ENCODE measurements around the gene PKN3. TPM values are rescaled to one million over a fixed set of nuclear protein-coding genes. Genes with fewer than 3 reads are reported as not detected.
A peak's percentile ranks its signal among the peaks of the same experiment; 100 is the strongest.

PKN3 gene
- total RNA-seq, 2 donors from 2014 or later: 26.0 to 27.2 TPM

GRCh38 chr9:128706671-128707381 is 4.5 kb downstream of the PKN3 start:
- peak; percentile 83 for DNase-seq
- Mint-ChIP-seq H3K4me1 (peaks cover 3% of the 10 kb centered on the region), H3K36me3 (ENCODE audit: low read depth) (peaks cover 13% of the 10 kb centered on the region), H3K9me3 (no peaks in the 10 kb centered on the region), H3K4me3 (no peak overlapping the region), H3K27ac (no peak overlapping the region), H3K27me3 (ENCODE audit: insufficient read depth) (no peaks in the 10 kb centered on the region)
- no peak for TF ChIP-seq CTCF (conservative IDR thresholded peaks at IDR 0.05)
- H3K9ac ChIP-seq (ENCODE audit: extremely low read depth, low read length, poor library complexity, severe bottlenecking): no peak overlapping the region
- peaks cover 4% of the 10 kb centered on the region for H3K4me1 ChIP-seq (ENCODE audit: control insufficient read depth, insufficient read depth, low read length)
- WGBS, 2 experiments (ENCODE audit: insufficient coverage in 1 of 2, insufficient read length in 1 of 2): 88 to 98% methylated on average over 17 to 23 of the region's 23 CpGs
- no peaks in the 10 kb centered on the region for H3K9me3 ChIP-seq (ENCODE audit: control insufficient read depth, low read length)
- H3K36me3 ChIP-seq (ENCODE audit: control insufficient read depth, insufficient read depth, low read length): peaks cover 10% of the 10 kb centered on the region
- H3K27ac ChIP-seq (ENCODE audit: low read depth, low read length): no peak overlapping the region
- H3K4me3 ChIP-seq (ENCODE audit: low read length): no peak overlapping the region
- no peaks in the 10 kb centered on the region for H3K27me3 ChIP-seq (ENCODE audit: control insufficient read depth, insufficient read depth, low read length, poor library complexity, severe bottlenecking)

GRCh38 chr9:128707446-128707845 is 5.1 kb downstream of the PKN3 start:
- H3K36me3 ChIP-seq (ENCODE audit: control insufficient read depth, insufficient read depth, low read length): peaks cover 13% of the 10 kb centered on the region
- H3K9ac ChIP-seq (ENCODE audit: extremely low read depth, low read length, poor library complexity, severe bottlenecking): no peak overlapping the region
- Mint-ChIP-seq H3K27me3 (ENCODE audit: insufficient read depth) (no peaks in the 10 kb centered on the region), H3K4me1 (peaks cover 3% of the 10 kb centered on the region), H3K36me3 (ENCODE audit: low read depth) (peaks cover 19% of the 10 kb centered on the region), H3K27ac (no peak overlapping the region), H3K9me3 (no peaks in the 10 kb centered on the region), H3K4me3 (no peak overlapping the region)
- no peak overlapping the region for H3K4me3 ChIP-seq (ENCODE audit: low read length)
- peaks cover 4% of the 10 kb centered on the region for H3K4me1 ChIP-seq (ENCODE audit: control insufficient read depth, insufficient read depth, low read length)
- no peak for TF ChIP-seq CTCF (conservative IDR thresholded peaks at IDR 0.05)
- H3K27me3 ChIP-seq (ENCODE audit: control insufficient read depth, insufficient read depth, low read length, poor library complexity, severe bottlenecking): no peaks in the 10 kb centered on the region
- WGBS, 2 experiments (ENCODE audit: insufficient coverage in 1 of 2, insufficient read length in 1 of 2): 95 to 98% methylated on average over 6 to 8 of the region's 8 CpGs
- no peak overlapping the region for H3K27ac ChIP-seq (ENCODE audit: low read depth, low read length)
- no peaks in the 10 kb centered on the region for H3K9me3 ChIP-seq (ENCODE audit: control insufficient read depth, low read length)
- DNase-seq: peak; percentile 35

GRCh38 chr9:128712451-128713410 is 10.4 kb downstream of the PKN3 start:
- peak; percentile 38 for DNase-seq
- no peak overlapping the region for H3K9ac ChIP-seq (ENCODE audit: extremely low read depth, low read length, poor library complexity, severe bottlenecking)
- no peak overlapping the region for H3K4me3 ChIP-seq (ENCODE audit: low read length)
- Mint-ChIP-seq H3K27me3 (ENCODE audit: insufficient read depth) (no peaks in the 10 kb centered on the region), H3K27ac (no peak overlapping the region), H3K4me3 (no peak overlapping the region), H3K36me3 (ENCODE audit: low read depth) (peaks cover 29% of the 10 kb centered on the region), H3K4me1 (no peaks in the 10 kb centered on the region), H3K9me3 (no peaks in the 10 kb centered on the region)
- no peaks in the 10 kb centered on the region for H3K27me3 ChIP-seq (ENCODE audit: control insufficient read depth, insufficient read depth, low read length, poor library complexity, severe bottlenecking)
- WGBS, 2 experiments (ENCODE audit: insufficient coverage in 1 of 2, insufficient read length in 1 of 2): 94 to 98% methylated on average over 17 to 26 of the region's 26 CpGs
- no peaks in the 10 kb centered on the region for H3K9me3 ChIP-seq (ENCODE audit: control insufficient read depth, low read length)
- H3K36me3 ChIP-seq (ENCODE audit: control insufficient read depth, insufficient read depth, low read length): peaks cover 16% of the 10 kb centered on the region
- TF ChIP-seq CTCF (conservative IDR thresholded peaks at IDR 0.05): no peak
- H3K27ac ChIP-seq (ENCODE audit: low read depth, low read length): no peak overlapping the region
- H3K4me1 ChIP-seq (ENCODE audit: control insufficient read depth, insufficient read depth, low read length): no peaks in the 10 kb centered on the region
